ENCODE measurements around the gene DEAF1. TPM values are rescaled to one million over a fixed set of nuclear protein-coding genes. Genes with fewer than 3 reads are reported as not detected.

Gene DEAF1
- total RNA-seq, 1 donor from 2014 or later, result 15.9 TPM

- DNase-seq, result no peak
- intact Hi-C loops (cut with micrococcal nuclease), result no loop called here
- ATAC-seq, result no peak
Measured at GRCh38 chr11:722346-722811, 27.4 kb upstream of the DEAF1 start.

GRCh38 chr11:721741-722345 lies 26.8 kb upstream of the DEAF1 start:
- intact Hi-C loops (cut with micrococcal nuclease), result no loop called here
- peak; percentile 57 for DNase-seq
- ATAC-seq, result no peak

- intact Hi-C loops (cut with micrococcal nuclease), result no loop called here
- DNase-seq (no peak), ATAC-seq (no peak)
Measured at GRCh38 chr11:721247-721740, 26.3 kb upstream of the DEAF1 start.

GRCh38 chr11:720642-721246 lies 25.7 kb upstream of the DEAF1 start:
- peak; percentile 43 for DNase-seq
- peak; percentile 26 for ATAC-seq
- intact Hi-C loops (cut with micrococcal nuclease), result no loop called here

- DNase-seq (peak; percentile 27), ATAC-seq (no peak)
- intact Hi-C loops (cut with micrococcal nuclease), result no loop called here
Measured at GRCh38 chr11:720017-720641, 25.1 kb upstream of the DEAF1 start.

GRCh38 chr11:719214-720016 lies 24.4 kb upstream of the DEAF1 start:
- no peak for ATAC-seq
- DNase-seq, result no peak
- intact Hi-C loops (cut with micrococcal nuclease), result no loop called here

- no peak for ATAC-seq
- no peak for DNase-seq
- intact Hi-C loops (cut with micrococcal nuclease), result no loop called here
Measured at GRCh38 chr11:714436-714835, 19.4 kb upstream of the DEAF1 start.

GRCh38 chr11:709109-709997 lies 14.3 kb upstream of the DEAF1 start:
- intact Hi-C loops (cut with micrococcal nuclease), result no loop called here
- DNase-seq (no peak), ATAC-seq (no peak)

- DNase-seq (no peak), ATAC-seq (no peak)
- intact Hi-C loops (cut with micrococcal nuclease), result no loop called here
Measured at GRCh38 chr11:708511-708910, 13.5 kb upstream of the DEAF1 start.

GRCh38 chr11:707817-708420 lies 12.9 kb upstream of the DEAF1 start:
- ATAC-seq (no peak), DNase-seq (no peak)
- intact Hi-C loops (cut with micrococcal nuclease), result no loop called here

GRCh38 chr11:706957-707816 lies 12.2 kb upstream of the DEAF1 start:
- ATAC-seq (peak; percentile 53), DNase-seq (peak; percentile 26)
- intact Hi-C loops (cut with micrococcal nuclease), result no loop called here

GRCh38 chr11:706439-706956 lies 11.5 kb upstream of the DEAF1 start:
- intact Hi-C loops (cut with micrococcal nuclease), result no loop called here
- DNase-seq (peak; percentile 36), ATAC-seq (peak; percentile 19)

GRCh38 chr11:705646-706438 lies 10.8 kb upstream of the DEAF1 start, which contains the start of gene EPS8L2:
TSS of gene EPS8L2 (plus strand) at chr11:706231. CDS start at chr11:709408, 3,177 bp downstream.
- no peak for DNase-seq
- intact Hi-C loops (cut with micrococcal nuclease), result no loop called here
- ATAC-seq, result peak; percentile 18

- DNase-seq (no peak), ATAC-seq (peak; percentile 8)
- intact Hi-C loops (cut with micrococcal nuclease), result no loop called here
Measured at GRCh38 chr11:704781-705645, 10.0 kb upstream of the DEAF1 start.

- intact Hi-C loops (cut with micrococcal nuclease), result no loop called here
- ATAC-seq (no peak), DNase-seq (no peak)
Measured at GRCh38 chr11:704228-704674, 9.2 kb upstream of the DEAF1 start.
